ENCODE results near the gene TDRD1.

Gene TDRD1

GRCh38 chr10:114174695-114175188, 4.4 kb upstream of the TDRD1 start:
- peak; percentile 69 to 70 (median 70) for DNase-seq

GRCh38 chr10:114175667-114176066, 3.5 kb upstream of the TDRD1 start:
- no peak for DNase-seq

- DNase-seq, result no peak
Observed at GRCh38 chr10:114176511-114176910, 2.6 kb upstream of the TDRD1 start.

- DNase-seq, result no peak
Observed at GRCh38 chr10:114179747-114180146, 594 bp downstream of the TDRD1 start.

GRCh38 chr10:114180937-114181336, 1.8 kb downstream of the TDRD1 start:
- DNase-seq, result no peak

GRCh38 chr10:114181971-114182370, 2.8 kb downstream of the TDRD1 start:
- no peak for DNase-seq

GRCh38 chr10:114183563-114183962, 4.4 kb downstream of the TDRD1 start:
- no peak for DNase-seq

GRCh38 chr10:114184276-114184675, 5.1 kb downstream of the TDRD1 start:
- DNase-seq, result no peak

- no peak for DNase-seq
Observed at GRCh38 chr10:114188001-114188400, 8.8 kb downstream of the TDRD1 start.

- no peak for DNase-seq
Observed at GRCh38 chr10:114188900-114189299, 9.7 kb downstream of the TDRD1 start.

GRCh38 chr10:114189700-114190099, 10.5 kb downstream of the TDRD1 start:
- no peak for DNase-seq

GRCh38 chr10:114195079-114195478, 15.9 kb downstream of the TDRD1 start:
- DNase-seq, result no peak

- DNase-seq, result no peak
Observed at GRCh38 chr10:114199239-114199638, 20.1 kb downstream of the TDRD1 start.

- DNase-seq, result no peak
Observed at GRCh38 chr10:114202812-114203211, 23.7 kb downstream of the TDRD1 start.

GRCh38 chr10:114206902-114207301, 27.7 kb downstream of the TDRD1 start:
- no peak for DNase-seq

- DNase-seq, result no peak
Observed at GRCh38 chr10:114207349-114207748, 28.2 kb downstream of the TDRD1 start.

- DNase-seq, result no peak
Observed at GRCh38 chr10:114208351-114208750, 29.2 kb downstream of the TDRD1 start.

- DNase-seq, result no peak
Observed at GRCh38 chr10:114212153-114212552, 33.0 kb downstream of the TDRD1 start.

- DNase-seq, result no peak
Observed at GRCh38 chr10:114215033-114215432, 35.9 kb downstream of the TDRD1 start.

- DNase-seq, result no peak
Observed at GRCh38 chr10:114220281-114220680, 41.1 kb downstream of the TDRD1 start.

- DNase-seq, result no peak
Observed at GRCh38 chr10:114221235-114221634, 42.1 kb downstream of the TDRD1 start.

GRCh38 chr10:114223066-114223465, 43.9 kb downstream of the TDRD1 start:
- no peak for DNase-seq

- DNase-seq, result no peak
Observed at GRCh38 chr10:114228156-114228555, 49.0 kb downstream of the TDRD1 start.

GRCh38 chr10:114232561-114233176, 53.5 kb downstream of the TDRD1 start:
- DNase-seq, result no peak

GRCh38 chr10:114233482-114233881, 54.3 kb downstream of the TDRD1 start:
- no peak for DNase-seq
